Activated CD8-positive, alpha-beta T cell treated with anti-CD3 and anti-CD28 coated beads for 36 hours (primary cell): Measurements from ENCODE around the gene C10orf71. TPM values are rescaled to one million over a fixed set of nuclear protein-coding genes. Genes with fewer than 3 reads are reported as not detected.

Source experiments
- ATAC-seq: fragments of 200-7000 bp; cut with Tn5 transposase; one replicate; pipeline ENCODE4 v1.10.0; 2021; ENCODE audit warnings: mild to moderate bottlenecking, moderate library complexity
- CTCF ChIA-PET: fragments of 350-600 bp; sonication (Branson Sonifier 250); formaldehyde crosslinking; loops from one replicate; lab custom pipeline; 2021; ENCODE audit warnings: antibody characterized with exemption; lab: Charles Lee
- POLR2A ChIA-PET: fragments of 350-600 bp; sonication (Branson Sonifier 250); formaldehyde crosslinking; loops from one replicate; lab custom pipeline; 2021; ENCODE audit warnings: antibody characterized with exemption; lab: Charles Lee
- DNase-seq: peaks from one replicate; pipeline ENCODE4 v3.0.0-alpha.2; 2020
- H3K27ac Mint-ChIP-seq: one replicate; pipeline ENCODE4 v1.8.0; 2021; ENCODE audit warnings: mild to moderate bottlenecking, mixed read lengths
- H3K27me3 Mint-ChIP-seq: one replicate; pipeline ENCODE4 v1.8.0; 2021; ENCODE audit warnings: mixed read lengths
- H3K36me3 Mint-ChIP-seq: one replicate; pipeline ENCODE4 v1.8.0; 2021; ENCODE audit warnings: low read depth, mixed read lengths
- H3K4me1 Mint-ChIP-seq: one replicate; pipeline ENCODE4 v1.8.0; 2021; ENCODE audit warnings: low read depth, mixed read lengths
- H3K4me3 Mint-ChIP-seq: one replicate; pipeline ENCODE4 v1.8.0; 2021; ENCODE audit warnings: mild to moderate bottlenecking, moderate library complexity, mixed read lengths
- H3K9me3 Mint-ChIP-seq: one replicate; pipeline ENCODE4 v1.8.0; 2021; ENCODE audit warnings: mixed read lengths
- CTCF ChIP-seq: fragments of 200-600 bp; IDR thresholded peaks from one replicate; pipeline ENCODE4 v1.8.0; 2022; ENCODE audit warnings: antibody characterized with exemption, mild to moderate bottlenecking
- intact Hi-C: fragments of 100-400 bp; cut with micrococcal nuclease; formaldehyde crosslinking; loops from one replicate; pipeline ENCODE4 v1.10.0; 2022
- total RNA-seq, 2 experiments: library from RNA; stranded (reverse); gene quantifications; one replicate each; pipeline ENCODE4 v1.2.3, GENCODE V29; 2021

Gene C10orf71
- total RNA-seq, 2 experiments from 2014 or later = not detected

- POLR2A ChIA-PET = no interaction called here
- Mint-ChIP-seq H3K27ac (no peak overlapping the region), H3K9me3 (no peaks in the 10 kb centered on the region), H3K4me3 (no peak overlapping the region), H3K4me1 (no peaks in the 10 kb centered on the region), H3K36me3 (no peaks in the 10 kb centered on the region), H3K27me3 (peaks cover 3% of the 10 kb centered on the region)
- TF ChIP-seq CTCF = no peak
- DNase-seq (no peak), ATAC-seq (no peak)
- CTCF ChIA-PET = no interaction called here
- intact Hi-C loops = no loop called here
These were observed 23.6 kb downstream of the C10orf71 start for GRCh38 chr10:49322371-49323170.

- no peaks in the 10 kb centered on the region for H3K36me3 Mint-ChIP-seq
- H3K9me3 Mint-ChIP-seq = no peaks in the 10 kb centered on the region
- CTCF ChIA-PET = no interaction called here
- no peaks in the 10 kb centered on the region for H3K4me1 Mint-ChIP-seq
- ATAC-seq (no peak), DNase-seq (no peak)
- no peak for TF ChIP-seq CTCF
- intact Hi-C loops = no loop called here
- H3K27ac Mint-ChIP-seq = no peak overlapping the region
- POLR2A ChIA-PET = no interaction called here
- H3K27me3 Mint-ChIP-seq = peaks cover 3% of the 10 kb centered on the region
- no peak overlapping the region for H3K4me3 Mint-ChIP-seq
These were observed 24.4 kb downstream of the C10orf71 start for GRCh38 chr10:49323171-49323895.

- no peak for TF ChIP-seq CTCF
- Mint-ChIP-seq H3K9me3 (no peaks in the 10 kb centered on the region), H3K27me3 (peaks cover 3% of the 10 kb centered on the region), H3K4me1 (no peaks in the 10 kb centered on the region), H3K4me3 (no peak overlapping the region), H3K27ac (no peak overlapping the region), H3K36me3 (no peaks in the 10 kb centered on the region)
- DNase-seq (no peak), ATAC-seq (no peak)
- intact Hi-C loops = no loop called here
- POLR2A ChIA-PET = no interaction called here
- CTCF ChIA-PET = no interaction called here
These were observed 24.9 kb downstream of the C10orf71 start for GRCh38 chr10:49323896-49324270.

- DNase-seq (no peak), ATAC-seq (no peak)
- Mint-ChIP-seq H3K4me3 (no peak overlapping the region), H3K9me3 (no peaks in the 10 kb centered on the region), H3K27ac (no peak overlapping the region), H3K27me3 (peaks cover 3% of the 10 kb centered on the region), H3K4me1 (no peaks in the 10 kb centered on the region), H3K36me3 (no peaks in the 10 kb centered on the region)
- no peak for TF ChIP-seq CTCF
- ChIA-PET CTCF (no interaction called here), POLR2A (no interaction called here)
- intact Hi-C loops = no loop called here
These were observed 25.7 kb downstream of the C10orf71 start for GRCh38 chr10:49324711-49325110.
